ENCODE results near the gene TMEM127. TPM values are rescaled to one million over a fixed set of nuclear protein-coding genes. Genes with fewer than 3 reads are reported as not detected.

The TMEM127 gene
- total RNA-seq = 100 to 1,000 TPM in 5 of 9 donors, 10 to 100 TPM in 4; 71.8 to 134 (median 103) TPM
- 100 to 1,000 TPM in 1 of 2 donors, 10 to 100 TPM in 1; 18.6 to 124 TPM for polyA plus RNA-seq
- long read RNA-seq, donor 1, full-length matches to known transcripts = 41 of 104 reads
- long read RNA-seq, donor 1, partial matches to known transcripts = 10 of 104 reads
- long read RNA-seq, donor 1, other reads (novel, unspliced or antisense) = 53 of 104 reads
- long read RNA-seq, donor 2, partial matches to known transcripts = 22 of 261 reads
- long read RNA-seq, donor 2, other reads (novel, unspliced or antisense) = 235 of 261 reads
- long read RNA-seq, donor 3, full-length matches to known transcripts = 64 of 142 reads
- long read RNA-seq, donor 3, partial matches to known transcripts = 15 of 142 reads
- long read RNA-seq, donor 3, other reads (novel, unspliced or antisense) = 63 of 142 reads

GRCh38 chr2:96265840-96266679, at the start of gene TMEM127, which contains the start of gene CIAO1:
TMEM127 (minus strand) TSS chr2:96265997; CDS start chr2:96265381, 616 bp downstream.
CIAO1 (plus strand) TSS chr2:96266225; CDS start chr2:96266351, 126 bp downstream.
- Histone ChIP-seq H3K4me1 (peaks cover 16 to 55% (median 49%) of the 10 kb centered on the region in 12 donors), H3K9me3 (no peaks in the 10 kb centered on the region), H3K27me3 (no peaks in the 10 kb centered on the region), H3K27ac (peak within 1 kb of the TSS; percentile 86 to 98 (median 95)), H3K4me3 (peak within 1 kb of the TSS; percentile 72 to 100 (median 90)), H3K36me3 (peaks cover 0 to 70% (median 63%) of the 10 kb centered on the region in 9 donors)
- ATAC-seq (peak; percentile 95 to 97 (median 96)), DNase-seq (peak; percentile 99 to 100 (median 99))
- 0 to 1% (median 1%) methylated on average over 42 to 81 of the region's 81 CpGs for WGBS, 4 donors
- intact Hi-C loops (cut with DNase I) = loop anchor here in 9 of 10 donors (2.0 to 10.0 kb wide), 9 partner anchors 36 to 131 kb away; partner anchors contain the start of genes ASTL (in 3 of the 9), SNRNP200 (in 3 of the 9), DUSP2 (in 2 of the 9) and STARD7 (in 1 of the 9)
- TF ChIP-seq POLR2A (IDR thresholded peaks at IDR 0.05) = peak; percentile 91 to 97
- TF ChIP-seq CTCF (IDR thresholded peaks at IDR 0.05) = peak in 7 of 12 donors; percentile 7 to 30 (median 20)

GRCh38 chr2:96315005-96315399, 49.2 kb upstream of the TMEM127 start:
- peaks cover 0 to 14% (median 4%) of the 10 kb centered on the region in 9 donors for H3K27me3 ChIP-seq
- H3K36me3 ChIP-seq = no peaks in the 10 kb centered on the region
- H3K4me1 ChIP-seq = peaks cover 0 to 30% (median 0%) of the 10 kb centered on the region in 12 donors
- no peaks in the 10 kb centered on the region for H3K9me3 ChIP-seq
- H3K4me3 ChIP-seq = no peak overlapping the region
- intact Hi-C loops (cut with DNase I) = no loop called here
- DNase-seq (no peak), ATAC-seq (no peak)
- 71 to 83% (median 75%) methylated on average over 3 of the region's 3 CpGs for WGBS, 4 donors
- H3K27ac ChIP-seq = peak overlapping the region in 1 of 12 donors; percentile 79
- TF ChIP-seq CTCF (IDR thresholded peaks at IDR 0.05) (no peak), POLR2A (IDR thresholded peaks at IDR 0.05) (no peak)

GRCh38 chr2:96308248-96308647, 42.5 kb upstream of the TMEM127 start:
- no peak overlapping the region for H3K27ac ChIP-seq
- peaks cover 0 to 26% (median 19%) of the 10 kb centered on the region in 12 donors for H3K4me1 ChIP-seq
- TF ChIP-seq POLR2A (IDR thresholded peaks at IDR 0.05) (no peak), CTCF (IDR thresholded peaks at IDR 0.05) (no peak)
- ATAC-seq (no peak), DNase-seq (no peak)
- WGBS, 4 donors = 75 to 86% (median 82%) methylated on average over 5 of the region's 5 CpGs
- H3K9me3 ChIP-seq = no peaks in the 10 kb centered on the region
- H3K4me3 ChIP-seq = no peak overlapping the region
- no peaks in the 10 kb centered on the region for H3K27me3 ChIP-seq
- H3K36me3 ChIP-seq = peaks cover 0 to 14% (median 8%) of the 10 kb centered on the region in 9 donors
- intact Hi-C loops (cut with DNase I) = loop anchor here in 6 of 10 donors (5.0 to 10.0 kb wide), 5 partner anchors 34 to 199 kb away; partner anchors contain the start of gene NEURL3 (in 3 of the 6)

Data from heart left ventricle (tissue), 16 donors.